Hematopoietic multipotent progenitor cell treated with erythropoietin and hydrocortisone succinate and interleukin-3 and kit ligand, for 15 days (in vitro differentiated cells): Measurements from ENCODE around the gene RARB.

Experiments
- DNase-seq: peaks from one replicate; pipeline ENCODE4 v3.0.0-alpha.2; 2015; ENCODE audit warnings: low spot score

The RARB gene

DNA sequence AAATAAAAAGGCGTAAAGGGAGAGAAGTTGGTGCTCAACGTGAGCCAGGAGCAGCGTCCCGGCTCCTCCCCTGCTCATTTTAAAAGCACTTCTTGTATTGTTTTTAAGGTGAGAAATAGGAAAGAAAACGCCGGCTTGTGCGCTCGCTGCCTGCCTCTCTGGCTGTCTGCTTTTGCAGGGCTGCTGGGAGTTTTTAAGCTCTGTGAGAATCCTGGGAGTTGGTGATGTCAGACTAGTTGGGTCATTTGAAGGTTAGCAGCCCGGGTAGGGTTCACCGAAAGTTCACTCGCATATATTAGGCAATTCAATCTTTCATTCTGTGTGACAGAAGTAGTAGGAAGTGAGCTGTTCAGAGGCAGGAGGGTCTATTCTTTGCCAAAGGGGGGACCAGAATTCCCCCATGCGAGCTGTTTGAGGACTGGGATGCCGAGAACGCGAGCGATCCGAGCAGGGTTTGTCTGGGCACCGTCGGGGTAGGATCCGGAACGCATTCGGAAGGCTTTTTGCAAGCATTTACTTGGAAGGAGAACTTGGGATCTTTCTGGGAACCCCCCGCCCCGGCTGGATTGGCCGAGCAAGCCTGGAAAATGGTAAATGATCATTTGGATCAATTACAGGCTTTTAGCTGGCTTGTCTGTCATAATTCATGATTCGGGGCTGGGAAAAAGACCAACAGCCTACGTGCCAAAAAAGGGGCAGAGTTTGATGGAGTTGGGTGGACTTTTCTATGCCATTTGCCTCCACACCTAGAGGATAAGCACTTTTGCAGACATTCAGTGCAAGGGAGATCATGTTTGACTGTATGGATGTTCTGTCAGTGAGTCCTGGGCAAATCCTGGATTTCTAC is at the start of gene RARB:
TSS of gene RARB (plus strand) at position 322 of the 847 bp plus-strand sequence. CDS start at position 791, 469 bp downstream.
- DNase-seq = no peak

DNA sequence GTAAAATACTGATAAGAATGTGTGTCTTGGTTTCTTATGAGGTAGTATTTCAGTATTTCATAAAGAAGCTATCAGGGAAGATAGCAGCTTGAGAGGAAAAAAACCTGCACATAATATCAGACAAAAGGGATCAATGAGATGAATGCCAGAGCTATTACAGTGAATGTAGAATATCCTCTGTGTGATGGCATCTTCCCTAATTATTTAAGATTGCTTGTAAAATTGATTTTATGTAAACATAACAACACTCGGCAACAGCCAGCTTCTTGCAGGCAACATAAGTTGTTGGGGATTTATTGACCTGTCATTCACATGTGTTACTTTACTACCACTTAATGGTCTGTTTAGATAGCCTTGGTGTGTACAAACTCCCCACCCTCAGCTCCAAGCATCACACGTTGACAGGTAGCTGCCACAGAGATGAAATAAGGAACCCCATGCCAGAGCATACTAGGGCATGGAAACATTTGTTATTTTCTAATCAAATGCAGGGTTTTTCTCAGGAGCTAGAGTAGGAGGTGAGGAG is 49.2 kb upstream of the RARB start:
- no peak for DNase-seq

DNA sequence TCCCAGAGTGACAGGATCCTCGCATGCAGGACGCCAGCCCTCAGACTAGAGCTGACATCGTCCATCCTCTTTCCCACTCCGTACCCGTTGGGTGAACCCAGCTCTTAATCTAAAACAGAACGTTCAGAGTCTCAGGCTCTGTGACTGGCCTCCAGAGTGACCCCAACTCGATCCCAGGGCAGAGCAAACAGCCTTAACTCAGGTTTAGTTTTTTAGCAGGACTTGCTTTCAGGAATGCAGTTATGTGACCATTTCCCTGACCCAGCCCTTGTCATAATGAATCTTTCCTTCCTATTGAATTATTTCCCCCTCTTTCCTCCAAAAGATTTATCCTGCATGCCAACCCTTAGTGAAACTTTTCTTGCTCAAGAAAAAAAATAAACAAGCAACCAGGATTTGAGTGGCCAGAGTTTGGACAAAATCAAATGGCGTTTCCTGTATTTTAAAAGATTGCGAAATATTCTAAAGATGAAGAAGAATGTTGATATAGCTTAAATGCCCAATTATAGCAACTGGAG is 47.8 kb upstream of the RARB start:
- DNase-seq = no peak

DNA sequence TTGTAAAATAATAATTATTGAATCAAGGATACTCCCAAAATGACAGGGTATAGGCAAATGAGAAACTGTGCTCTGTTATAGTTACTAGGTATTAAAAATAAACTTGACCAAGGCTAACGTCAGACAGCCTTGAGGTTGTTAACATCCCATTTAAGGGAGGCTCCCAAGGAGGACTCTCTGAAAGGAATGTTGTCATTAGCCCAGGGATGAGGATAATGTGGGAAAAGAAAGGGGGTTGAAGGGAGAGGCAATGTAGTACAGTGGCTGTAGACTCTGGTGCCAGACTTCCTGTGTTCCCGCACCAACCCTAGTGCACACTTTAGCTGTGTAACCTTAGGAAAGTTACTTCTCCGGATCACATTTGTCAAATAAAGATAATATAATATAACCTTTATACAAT is 47.0 kb upstream of the RARB start:
- no peak for DNase-seq

DNA sequence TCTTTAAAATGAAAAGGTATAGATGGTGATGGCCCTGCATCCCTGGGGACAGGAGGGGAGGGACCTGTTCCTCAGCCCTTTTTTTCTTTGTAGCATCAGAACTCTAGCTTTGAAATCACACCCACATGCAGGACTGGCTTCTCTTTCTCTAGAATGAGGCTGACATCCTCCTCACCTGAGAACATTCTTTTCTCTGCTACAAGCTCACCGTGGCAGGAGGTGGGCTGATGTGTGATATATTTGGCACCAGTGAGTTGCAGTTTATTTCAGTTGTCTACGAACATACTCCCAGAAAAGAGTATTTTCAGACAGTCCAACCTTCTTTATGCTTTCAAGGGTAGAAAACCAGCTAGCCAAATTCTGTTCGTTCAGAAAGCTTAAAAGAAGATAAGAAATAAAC is 43.6 kb upstream of the RARB start:
- no peak for DNase-seq

DNA sequence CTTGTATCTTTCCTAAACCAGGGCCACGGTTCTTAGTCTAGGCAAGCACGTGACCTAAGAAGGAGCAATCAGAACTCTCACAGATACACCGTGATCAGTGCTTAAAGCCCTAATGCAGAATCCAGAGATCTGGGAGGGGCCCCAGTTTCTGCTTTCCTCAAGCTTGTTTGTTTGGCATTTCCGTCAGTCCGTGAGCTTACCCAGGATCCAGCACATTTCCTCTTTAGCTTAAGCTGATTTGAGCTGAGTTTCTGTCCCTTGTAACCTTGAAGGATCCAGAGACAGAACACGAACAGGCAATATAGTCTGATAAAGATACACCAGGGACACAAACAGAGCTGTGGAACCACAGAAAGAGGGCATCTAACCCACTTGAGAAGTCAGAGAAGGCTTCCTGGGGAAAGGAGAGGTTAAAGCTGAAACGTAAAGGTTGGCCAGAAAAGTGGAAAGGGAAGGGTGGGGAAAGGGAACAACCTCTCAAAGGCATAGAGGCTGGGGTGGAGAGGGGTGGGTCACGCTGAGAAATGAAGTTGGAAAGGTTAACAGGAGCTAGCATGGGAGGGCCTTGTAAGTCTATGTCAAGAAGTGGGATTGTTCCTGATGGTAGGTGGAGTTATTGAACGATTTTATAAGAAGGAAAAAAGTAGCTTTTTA is 42.1 kb upstream of the RARB start:
- DNase-seq = no peak

DNA sequence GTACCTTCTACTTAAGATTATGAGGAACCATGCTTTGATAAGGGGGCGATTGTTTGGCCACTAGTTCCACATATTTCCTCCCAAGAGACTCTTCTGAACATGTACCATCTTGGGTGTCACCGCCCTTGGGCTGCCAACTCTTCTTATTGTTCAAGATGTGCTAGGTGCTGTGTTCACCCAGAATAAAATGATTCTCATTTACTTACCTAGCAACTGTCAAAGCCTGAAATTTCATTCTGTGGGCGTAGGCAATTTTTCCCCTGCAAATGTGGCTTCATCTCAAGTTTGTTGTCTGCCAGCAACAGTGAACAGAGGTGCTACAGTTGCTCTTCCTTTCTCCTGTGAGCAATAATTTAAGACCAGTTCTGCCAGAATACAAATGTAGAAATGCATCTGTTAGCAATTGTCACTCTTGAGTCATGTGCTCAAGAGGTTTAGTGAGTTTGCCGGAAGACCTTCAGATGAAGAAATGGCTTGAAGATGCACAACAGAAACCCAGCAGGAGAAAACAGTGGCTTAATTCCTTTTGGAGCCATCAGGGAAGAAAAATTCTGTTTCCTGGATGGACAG is 41.3 kb upstream of the RARB start:
- no peak for DNase-seq

DNA sequence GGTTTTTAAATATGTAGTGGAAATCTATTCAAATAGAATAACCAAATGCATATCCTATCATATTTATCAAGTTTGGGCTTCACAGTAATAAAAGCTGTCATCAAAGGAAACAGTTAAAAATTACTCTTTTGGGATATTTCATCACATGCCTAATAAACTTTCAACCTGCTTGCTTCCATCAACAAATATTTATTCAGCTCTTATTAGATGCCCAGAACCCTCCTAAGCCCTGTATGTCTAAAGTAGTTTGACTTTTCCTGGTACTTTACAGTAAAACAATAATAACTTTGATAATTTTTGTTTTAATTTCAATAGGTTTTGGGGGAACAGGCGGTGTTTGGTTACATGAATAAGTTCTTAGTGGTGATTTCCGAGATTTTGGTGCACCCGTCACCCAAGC is 37.5 kb upstream of the RARB start:
- DNase-seq = no peak

DNA sequence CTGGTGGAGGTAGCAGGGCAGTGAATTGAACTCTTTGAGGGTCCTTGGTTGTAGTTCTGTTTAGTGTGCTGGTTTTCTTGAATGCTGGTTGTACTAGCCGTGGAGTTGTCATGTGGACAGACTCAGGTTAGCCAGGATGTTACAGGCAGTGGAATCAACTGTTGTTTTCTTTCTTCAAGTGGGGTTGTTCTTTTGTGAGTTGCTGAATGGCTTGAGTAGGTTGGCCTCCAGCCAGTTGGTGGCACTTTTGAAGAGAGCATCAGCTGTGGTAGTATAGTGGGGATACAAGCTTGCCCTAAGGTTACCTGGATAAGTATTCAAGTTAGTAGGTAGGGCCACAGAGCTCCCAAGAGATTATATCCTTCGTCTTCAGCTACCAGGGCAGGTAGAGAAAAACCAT is 31.8 kb upstream of the RARB start:
- DNase-seq = no peak

DNA sequence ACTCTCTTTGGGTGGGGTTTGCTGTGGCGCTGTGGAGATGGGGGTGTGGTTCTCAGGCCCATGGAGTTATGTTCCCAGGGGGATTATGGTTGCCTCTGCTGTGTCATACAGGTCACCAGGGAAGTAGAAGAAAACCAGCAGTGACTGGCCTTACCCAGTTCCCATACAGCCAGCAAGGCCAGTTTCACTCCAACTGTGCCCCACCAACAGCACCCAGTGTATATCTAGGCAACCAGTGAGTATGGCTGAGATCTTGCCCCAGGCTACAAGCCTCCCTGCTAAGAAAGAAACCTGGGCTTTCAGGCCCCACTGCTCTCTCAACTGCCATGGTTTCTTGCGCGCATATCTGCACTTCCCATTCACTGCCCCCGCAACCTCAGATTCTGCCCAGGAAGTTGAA is 31.4 kb upstream of the RARB start:
- no peak for DNase-seq

DNA sequence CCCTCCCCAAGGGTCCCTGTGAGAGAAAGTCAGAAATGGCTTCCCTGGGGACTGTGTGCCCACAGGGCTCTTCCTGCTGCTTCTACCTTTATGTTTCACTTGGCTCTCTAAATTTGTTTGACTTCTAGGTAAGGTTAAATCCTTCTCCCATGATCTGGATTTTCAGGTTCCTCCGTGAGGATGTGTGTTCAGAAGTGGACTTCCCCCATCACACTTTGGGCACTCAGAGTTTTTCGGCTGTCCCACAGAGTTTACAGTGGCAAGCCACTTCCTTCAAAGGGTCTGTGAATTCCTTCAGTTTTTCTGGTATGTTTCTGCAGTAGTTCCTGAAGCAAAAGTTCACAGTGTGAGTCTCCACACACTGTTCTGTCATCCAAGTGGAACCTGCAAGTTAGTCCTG is 30.9 kb upstream of the RARB start:
- no peak for DNase-seq

DNA sequence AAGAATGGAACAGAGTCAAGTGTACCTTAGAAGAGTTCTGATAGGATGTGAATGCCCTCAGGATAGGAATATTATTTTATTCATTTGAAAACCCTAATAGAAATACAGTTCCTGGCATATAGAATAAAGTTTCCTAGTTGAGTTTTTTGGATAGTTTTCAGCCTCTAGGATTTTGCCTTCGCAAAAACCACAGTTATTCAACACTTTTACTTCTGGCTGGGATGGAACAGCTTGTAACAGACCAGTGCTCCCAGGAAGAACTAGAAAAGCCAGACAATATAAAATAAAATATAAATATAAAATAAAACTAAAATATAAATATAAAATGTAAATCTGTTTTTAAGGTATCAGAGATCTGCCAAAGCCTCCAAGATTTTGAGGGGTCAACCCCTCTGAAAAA is 27.5 kb upstream of the RARB start:
- no peak for DNase-seq

DNA sequence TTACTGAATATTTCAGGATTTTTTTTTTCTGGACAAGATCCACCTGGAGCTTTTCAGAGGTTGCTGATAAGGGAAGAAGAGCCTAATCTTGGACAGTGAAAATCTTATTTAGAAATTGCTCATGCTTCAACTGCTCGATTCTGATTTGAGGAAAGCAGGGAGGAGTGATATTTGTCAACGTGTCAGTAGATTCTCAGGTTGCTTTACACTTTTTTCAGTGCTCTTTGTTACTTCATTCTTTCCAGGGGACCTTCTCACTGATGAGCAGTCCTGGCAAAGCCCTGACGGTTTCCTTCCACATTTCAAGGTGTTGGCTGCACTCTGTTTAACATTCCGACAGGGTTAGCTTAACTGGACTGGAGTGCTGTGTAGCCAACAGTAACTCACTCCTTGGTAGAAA is 24.1 kb upstream of the RARB start:
- DNase-seq = no peak

DNA sequence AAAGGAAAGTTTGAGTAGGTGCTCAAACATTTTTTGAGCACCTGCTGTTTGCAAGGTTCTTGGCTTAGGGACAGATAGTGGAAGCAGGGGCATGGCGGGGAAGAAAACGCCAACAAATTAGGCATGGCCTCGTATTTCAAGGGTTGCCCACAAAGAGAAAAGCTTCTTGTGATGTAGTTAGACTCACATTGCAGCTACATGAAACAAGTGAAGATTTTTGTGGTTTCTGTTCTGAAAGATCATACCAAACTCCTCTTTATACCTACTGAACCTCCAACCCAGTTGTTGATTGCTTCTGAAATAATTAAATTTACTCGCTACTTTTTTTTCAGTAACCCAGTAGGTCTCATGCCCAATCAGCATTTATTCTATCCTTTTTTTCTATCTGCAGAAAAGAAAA is 23.5 kb upstream of the RARB start:
- DNase-seq = no peak

DNA sequence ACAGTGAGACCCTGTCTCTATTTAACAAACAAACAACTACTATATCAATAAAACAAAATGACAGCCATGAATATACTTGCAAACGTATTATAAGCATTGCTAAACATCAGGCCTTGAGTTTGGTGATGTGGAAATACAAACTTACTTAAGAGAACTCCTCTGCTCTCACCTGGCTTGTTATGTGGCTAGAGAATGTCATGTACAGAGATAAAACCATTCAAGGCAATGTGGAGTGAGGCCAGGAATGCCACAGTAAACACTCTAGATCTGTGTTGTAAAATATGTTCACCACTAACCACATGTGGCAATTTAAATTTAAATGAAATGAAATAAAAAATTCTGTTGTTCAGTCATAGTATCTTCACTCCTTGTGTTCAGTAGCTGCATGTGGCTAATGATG is 22.7 kb upstream of the RARB start:
- no peak for DNase-seq

DNA sequence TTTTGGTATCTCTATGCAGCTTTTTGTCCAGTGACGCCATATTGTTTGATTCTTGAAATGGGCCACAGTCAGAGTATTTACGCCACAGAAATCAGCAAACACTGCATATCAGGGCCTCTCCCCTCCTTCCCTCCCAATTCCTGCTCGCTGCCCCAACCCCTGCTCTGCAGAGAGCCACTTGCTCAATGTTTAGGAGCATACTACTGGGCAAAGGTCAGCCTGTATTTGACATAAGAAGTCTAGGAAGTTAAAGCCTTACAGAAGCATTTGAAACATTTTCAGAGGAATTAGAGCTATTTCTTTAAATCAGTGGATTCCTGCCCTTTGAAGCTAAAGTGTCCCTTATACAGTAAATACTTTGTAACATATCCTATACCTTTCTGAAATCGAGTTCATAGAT is 17.4 kb upstream of the RARB start:
- no peak for DNase-seq

DNA sequence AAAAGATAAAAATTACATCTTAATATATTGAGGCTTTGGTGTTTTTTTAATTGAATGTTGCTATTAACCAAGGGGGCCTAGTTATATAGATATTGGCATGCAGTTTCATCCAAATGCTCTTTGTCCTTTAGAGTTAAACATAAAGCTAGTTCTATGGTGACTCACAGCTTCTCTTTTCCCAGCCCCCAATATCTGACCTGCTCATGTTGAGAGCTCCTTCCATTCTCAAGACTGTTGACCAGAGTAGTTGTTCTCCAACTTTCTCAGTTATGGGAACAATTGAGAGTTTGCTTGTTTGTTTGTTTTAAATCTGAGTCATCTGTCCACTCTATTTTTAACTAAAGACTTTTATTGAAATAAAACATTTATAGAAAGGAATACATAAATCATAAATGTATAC is 15.8 kb upstream of the RARB start:
- no peak for DNase-seq

DNA sequence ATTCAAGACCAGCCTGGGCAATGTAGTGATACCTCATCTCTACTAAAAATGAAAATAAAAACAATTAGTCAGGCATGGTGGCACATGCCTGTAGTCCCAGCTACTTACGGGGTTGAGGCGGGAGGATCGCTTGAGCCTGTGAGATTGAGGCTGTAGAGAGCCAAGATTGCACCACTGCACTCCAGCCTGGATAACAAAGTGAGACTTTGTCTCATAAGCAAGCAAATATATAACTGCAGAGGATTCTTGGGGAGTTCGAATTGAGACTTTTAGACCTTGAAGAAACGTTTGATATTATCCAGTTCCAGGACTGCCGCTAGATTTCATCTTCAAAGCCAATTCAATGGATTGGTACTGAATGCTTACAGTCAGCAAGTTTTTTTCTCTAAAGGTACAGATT is 11.9 kb upstream of the RARB start:
- no peak for DNase-seq

DNA sequence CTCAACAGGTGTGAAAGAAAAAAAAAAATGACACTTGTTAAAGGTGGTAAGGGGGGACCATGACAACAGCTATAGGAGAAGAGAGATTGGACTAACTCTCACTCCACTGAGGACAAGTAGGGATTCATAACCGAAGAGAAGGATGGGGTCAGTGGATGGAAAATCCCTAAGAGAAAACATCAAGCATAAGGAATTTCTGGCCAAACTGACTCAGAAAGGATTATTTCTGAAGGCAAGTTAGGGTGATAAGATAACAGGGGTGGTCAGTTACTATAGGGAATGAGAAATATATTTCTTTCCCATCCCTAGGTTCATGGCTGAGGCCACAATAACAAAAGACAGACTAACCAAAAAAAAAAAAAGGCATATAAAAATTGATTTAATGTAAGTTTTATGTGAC is 9.5 kb upstream of the RARB start:
- no peak for DNase-seq

DNA sequence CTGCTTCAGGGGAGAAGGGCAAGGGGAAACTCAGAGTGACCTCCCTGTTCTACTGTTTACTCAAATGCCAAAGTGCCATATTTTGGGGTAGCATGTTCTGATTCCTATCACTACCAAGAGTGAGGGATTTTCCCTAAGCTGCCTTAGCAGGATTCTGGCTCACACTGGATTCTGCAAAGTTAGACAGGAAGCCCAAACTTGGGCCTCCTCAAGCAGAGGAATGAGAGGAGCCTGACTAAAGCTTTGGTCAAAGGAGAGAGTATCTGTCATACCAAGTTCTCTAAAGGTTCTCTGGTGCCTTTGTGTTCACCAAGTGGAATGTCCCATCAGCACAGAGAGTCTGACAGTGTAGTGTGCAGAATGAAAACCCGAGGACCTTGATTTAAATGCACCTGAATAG is 8.8 kb upstream of the RARB start:
- no peak for DNase-seq

DNA sequence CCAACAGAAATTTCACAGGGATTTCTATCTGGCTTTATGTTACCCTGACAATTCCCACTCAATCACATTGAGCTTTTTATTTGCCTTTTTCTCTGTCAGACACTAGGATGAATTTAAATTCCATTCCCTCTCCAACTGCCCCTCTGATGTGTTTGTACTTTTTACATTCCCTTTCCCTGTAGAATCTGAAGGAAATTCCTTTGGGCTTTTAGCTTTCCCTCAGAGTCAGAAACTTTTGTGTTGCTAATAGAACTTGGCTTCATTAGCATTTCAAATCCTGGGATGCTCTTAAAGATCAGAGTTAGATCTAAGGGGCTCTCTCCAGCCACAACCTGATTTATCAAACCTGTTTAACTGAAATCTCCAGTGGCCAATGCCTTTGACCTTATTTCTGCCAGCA is 7.9 kb upstream of the RARB start:
- no peak for DNase-seq

DNA sequence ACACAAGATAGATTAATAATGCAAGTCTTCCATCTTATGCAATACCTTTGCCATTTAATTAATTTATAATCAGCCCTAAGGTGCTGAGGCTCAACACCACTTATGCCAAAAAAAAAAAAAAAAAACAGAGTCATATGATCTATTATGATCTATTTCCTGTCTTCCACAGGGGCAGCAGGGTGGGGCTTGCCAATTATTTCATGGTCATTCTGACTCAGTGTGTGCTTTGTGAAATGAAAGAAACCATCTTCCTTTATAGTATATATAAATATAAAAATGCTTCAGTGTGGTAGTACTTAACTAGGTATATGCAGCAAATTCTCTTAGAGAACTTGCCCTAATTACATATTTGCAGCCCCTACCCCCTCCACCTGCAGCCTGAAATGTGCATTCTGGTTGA is 7.2 kb upstream of the RARB start:
- no peak for DNase-seq

DNA sequence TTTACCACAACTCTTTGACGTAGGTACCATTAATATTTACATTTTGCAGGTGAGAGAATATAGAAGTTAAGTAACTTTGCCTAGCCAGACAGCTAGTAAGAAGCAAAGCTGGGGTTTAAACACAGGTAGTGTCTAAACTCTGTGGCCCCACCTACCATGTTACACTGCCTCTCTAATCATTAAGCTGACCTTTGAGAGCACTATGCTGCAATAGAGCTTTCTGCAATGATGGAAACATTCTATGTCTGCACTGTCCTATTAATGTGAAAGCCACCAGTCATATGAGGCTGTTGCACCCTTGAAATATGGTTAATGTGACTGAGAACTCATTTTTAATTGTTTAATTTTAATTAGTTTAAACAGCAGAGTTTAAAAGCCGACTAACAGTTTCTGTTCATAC is 6.3 kb upstream of the RARB start:
- no peak for DNase-seq
